ENCODE data around the gene INMT.

The INMT gene

DNA sequence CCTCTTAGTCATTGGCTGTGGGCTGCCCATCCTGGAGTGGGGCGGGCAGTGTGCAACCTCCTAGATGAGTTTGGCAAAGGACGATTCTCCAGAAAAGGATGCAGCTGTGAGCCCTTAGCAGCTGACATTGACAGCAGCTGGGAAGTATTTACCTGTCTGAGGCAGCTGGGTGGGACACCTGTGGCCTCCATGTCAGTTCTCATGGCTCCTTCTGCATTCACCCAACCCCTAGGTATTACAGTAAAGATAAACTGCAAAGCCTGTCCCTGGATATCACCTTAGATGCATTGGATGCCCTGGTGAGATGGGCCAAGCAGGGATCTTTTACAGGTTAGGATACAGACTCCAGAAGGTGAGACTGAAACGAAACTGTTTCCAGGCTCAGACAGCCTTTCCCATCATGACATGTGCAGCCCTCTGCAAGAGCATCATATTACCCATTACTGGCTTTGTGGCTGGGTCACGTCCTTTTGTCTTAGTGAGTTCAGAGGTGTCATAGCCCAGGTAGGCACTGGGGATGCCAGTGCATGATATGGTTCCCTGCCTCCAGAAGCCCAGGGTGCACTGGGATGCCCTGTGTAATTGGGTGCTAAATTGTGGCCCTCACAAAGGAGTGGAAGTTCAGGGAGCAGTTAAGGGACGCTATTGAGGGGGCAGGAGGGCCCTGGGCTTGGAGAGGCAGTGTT, 48.2 kb downstream of the INMT start:
- no peaks in the 10 kb centered on the region for H3K9me3 ChIP-seq (ENCODE audit: control insufficient read depth, insufficient read depth, low read length)
- H3K4me3 ChIP-seq (ENCODE audit: low read depth, low read length): no peak overlapping the region
- H3K27me3 ChIP-seq (ENCODE audit: control insufficient read depth, insufficient read depth, low read length): no peaks in the 10 kb centered on the region
- H3K36me3 ChIP-seq (ENCODE audit: control insufficient read depth, insufficient read depth, low read length): no peaks in the 10 kb centered on the region
- H3K9ac ChIP-seq (ENCODE audit: low read depth, low read length): no peak overlapping the region
- no peak overlapping the region for H3K27ac ChIP-seq (ENCODE audit: low read depth, low read length)
- no peaks in the 10 kb centered on the region for H3K4me1 ChIP-seq (ENCODE audit: control insufficient read depth, insufficient read depth, low read length)

DNA sequence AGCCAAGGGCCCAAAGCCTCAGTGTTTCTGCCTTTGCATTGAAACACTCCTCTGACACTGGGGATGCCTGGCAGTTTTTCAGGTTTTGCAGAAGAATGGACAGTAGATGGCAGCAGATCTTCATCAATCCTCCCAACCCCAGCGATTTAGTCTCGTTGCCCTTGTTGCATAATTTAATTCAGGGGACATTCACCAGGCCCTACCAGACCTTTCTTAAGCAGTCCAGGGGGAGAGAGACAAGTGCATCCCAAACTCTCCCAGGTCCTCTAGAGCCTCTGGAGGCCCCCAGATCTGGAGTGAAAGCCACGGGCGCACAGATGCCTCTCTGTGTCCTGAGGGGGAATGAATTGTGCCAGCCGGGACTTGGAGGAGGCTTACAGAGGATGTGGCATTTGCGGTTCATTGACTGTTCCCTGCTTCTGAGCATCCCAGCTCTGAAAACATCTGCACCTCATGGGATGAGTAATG, 48.9 kb downstream of the INMT start:
- Histone ChIP-seq H3K27me3 (ENCODE audit: control insufficient read depth, insufficient read depth, low read length) (no peaks in the 10 kb centered on the region), H3K36me3 (ENCODE audit: control insufficient read depth, insufficient read depth, low read length) (no peaks in the 10 kb centered on the region), H3K9ac (ENCODE audit: low read depth, low read length) (no peak overlapping the region), H3K9me3 (ENCODE audit: control insufficient read depth, insufficient read depth, low read length) (no peaks in the 10 kb centered on the region), H3K27ac (ENCODE audit: low read depth, low read length) (no peak overlapping the region), H3K4me3 (ENCODE audit: low read depth, low read length) (no peak overlapping the region), H3K4me1 (ENCODE audit: control insufficient read depth, insufficient read depth, low read length) (no peaks in the 10 kb centered on the region)

DNA sequence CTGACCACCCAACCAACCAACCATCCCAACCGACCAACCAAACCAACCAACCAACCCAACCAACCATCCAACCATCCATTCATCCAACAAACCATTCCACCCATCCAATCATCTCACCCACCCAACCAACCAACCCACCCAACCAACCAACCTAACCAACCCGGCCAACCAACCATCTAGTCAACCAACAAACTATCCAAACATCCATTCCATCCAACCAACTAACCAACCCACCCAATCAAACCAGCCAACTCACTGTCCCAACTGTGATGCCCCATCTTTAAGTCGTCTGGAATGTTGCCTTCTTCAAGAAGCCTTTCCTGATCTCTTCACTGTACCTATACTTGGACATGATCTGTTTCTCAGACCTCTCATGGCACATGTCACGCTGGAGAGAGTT, 50.9 kb downstream of the INMT start:
- Histone ChIP-seq H3K9ac (ENCODE audit: low read depth, low read length) (no peak overlapping the region), H3K4me3 (ENCODE audit: low read depth, low read length) (no peak overlapping the region), H3K27me3 (ENCODE audit: control insufficient read depth, insufficient read depth, low read length) (no peaks in the 10 kb centered on the region), H3K36me3 (ENCODE audit: control insufficient read depth, insufficient read depth, low read length) (no peaks in the 10 kb centered on the region), H3K9me3 (ENCODE audit: control insufficient read depth, insufficient read depth, low read length) (no peaks in the 10 kb centered on the region), H3K27ac (ENCODE audit: low read depth, low read length) (no peak overlapping the region), H3K4me1 (ENCODE audit: control insufficient read depth, insufficient read depth, low read length) (no peaks in the 10 kb centered on the region)

DNA sequence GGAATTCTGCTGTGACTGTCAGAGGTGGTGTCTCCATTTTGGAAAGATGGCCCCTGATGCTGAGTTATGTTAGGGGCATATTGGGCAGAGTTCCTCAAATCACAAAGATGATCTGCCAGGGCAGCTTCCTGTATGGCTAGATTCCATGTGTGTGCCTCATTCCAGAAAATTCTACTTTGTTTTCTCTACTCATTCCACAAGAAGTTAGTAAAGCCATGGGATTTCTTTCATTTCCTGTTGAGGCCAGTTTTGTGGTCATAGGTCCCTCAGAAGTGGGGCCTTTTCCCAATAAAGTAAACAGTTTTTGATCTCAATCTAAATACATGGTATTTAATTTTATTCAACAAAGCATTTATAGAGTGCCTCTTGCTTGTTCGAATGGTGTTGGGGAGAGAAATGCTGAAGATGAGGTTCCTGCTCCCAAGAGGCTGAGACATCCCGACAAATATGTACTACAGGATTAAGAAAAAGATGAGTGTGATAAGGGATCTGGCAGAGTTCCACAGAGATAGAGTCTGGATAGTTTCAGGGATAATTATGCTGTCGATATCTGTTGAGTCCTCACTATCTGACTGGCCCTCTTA, 52.2 kb downstream of the INMT start:
- no peaks in the 10 kb centered on the region for H3K27me3 ChIP-seq (ENCODE audit: control insufficient read depth, insufficient read depth, low read length)
- no peak overlapping the region for H3K27ac ChIP-seq (ENCODE audit: low read depth, low read length)
- H3K9me3 ChIP-seq (ENCODE audit: control insufficient read depth, insufficient read depth, low read length): no peaks in the 10 kb centered on the region
- H3K4me3 ChIP-seq (ENCODE audit: low read depth, low read length): no peak overlapping the region
- H3K9ac ChIP-seq (ENCODE audit: low read depth, low read length): no peak overlapping the region
- H3K4me1 ChIP-seq (ENCODE audit: control insufficient read depth, insufficient read depth, low read length): no peaks in the 10 kb centered on the region
- H3K36me3 ChIP-seq (ENCODE audit: control insufficient read depth, insufficient read depth, low read length): no peaks in the 10 kb centered on the region

DNA sequence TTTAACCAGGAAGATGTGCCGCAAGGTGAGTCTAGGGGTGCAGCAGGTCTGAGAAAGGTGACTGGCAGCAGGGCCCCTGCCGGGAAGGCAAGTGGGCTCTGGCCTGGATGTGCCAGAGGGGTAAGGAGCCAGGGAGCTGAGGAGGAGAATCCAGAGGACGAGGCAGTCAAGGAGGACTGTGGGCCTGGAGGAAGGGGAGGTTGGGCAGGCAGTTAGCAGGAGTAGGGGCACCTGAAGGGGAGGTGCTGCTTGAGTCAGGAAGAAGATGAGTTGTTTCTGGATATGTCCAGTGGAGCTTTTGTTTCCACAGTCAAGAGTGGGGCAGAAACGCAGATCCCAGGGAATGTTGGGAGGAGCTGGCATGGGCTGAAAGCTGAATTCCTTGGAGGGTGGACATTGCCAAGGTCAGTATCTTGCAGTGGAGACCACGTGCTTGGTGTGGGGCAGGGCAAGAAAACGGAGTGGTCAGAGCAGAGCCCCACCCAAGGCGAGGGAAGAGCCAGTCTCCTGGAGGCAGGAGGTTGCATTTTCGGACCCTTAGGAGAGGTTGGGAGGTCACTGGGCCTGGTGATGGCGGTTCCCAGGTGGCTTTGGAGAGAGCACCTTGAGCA, 53.3 kb downstream of the INMT start:
- Histone ChIP-seq H3K27me3 (ENCODE audit: control insufficient read depth, insufficient read depth, low read length) (no peaks in the 10 kb centered on the region), H3K27ac (ENCODE audit: low read depth, low read length) (no peak overlapping the region), H3K9me3 (ENCODE audit: control insufficient read depth, insufficient read depth, low read length) (no peaks in the 10 kb centered on the region), H3K4me1 (ENCODE audit: control insufficient read depth, insufficient read depth, low read length) (no peaks in the 10 kb centered on the region), H3K36me3 (ENCODE audit: control insufficient read depth, insufficient read depth, low read length) (no peaks in the 10 kb centered on the region), H3K4me3 (ENCODE audit: low read depth, low read length) (no peak overlapping the region), H3K9ac (ENCODE audit: low read depth, low read length) (no peak overlapping the region)

DNA sequence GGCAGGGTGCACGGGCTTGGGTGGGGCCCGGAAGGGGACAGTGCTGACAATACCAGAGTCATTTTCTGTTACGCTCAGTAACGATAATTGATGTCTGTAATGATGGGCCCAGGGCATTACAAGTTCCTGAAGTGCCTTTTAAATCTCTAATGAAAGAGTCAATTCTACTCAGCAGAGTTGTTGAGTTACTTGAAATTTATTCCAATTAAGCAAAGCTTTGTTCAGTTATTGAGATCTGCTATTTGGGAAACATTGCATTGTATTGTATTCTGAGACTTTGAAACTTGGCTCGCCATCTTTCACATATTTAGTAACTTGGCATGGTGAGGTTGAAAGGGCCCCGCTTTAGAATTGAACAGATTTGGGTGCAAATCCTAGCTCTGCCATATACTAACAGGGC, 54.0 kb downstream of the INMT start:
- no peaks in the 10 kb centered on the region for H3K4me1 ChIP-seq (ENCODE audit: control insufficient read depth, insufficient read depth, low read length)
- no peaks in the 10 kb centered on the region for H3K9me3 ChIP-seq (ENCODE audit: control insufficient read depth, insufficient read depth, low read length)
- H3K36me3 ChIP-seq (ENCODE audit: control insufficient read depth, insufficient read depth, low read length): no peaks in the 10 kb centered on the region

More for the DNA sequence above, 54.0 kb downstream of the INMT start:
- H3K9ac ChIP-seq (ENCODE audit: low read depth, low read length): no peak overlapping the region
- no peaks in the 10 kb centered on the region for H3K27me3 ChIP-seq (ENCODE audit: control insufficient read depth, insufficient read depth, low read length)
- H3K27ac ChIP-seq (ENCODE audit: low read depth, low read length): no peak overlapping the region
- H3K4me3 ChIP-seq (ENCODE audit: low read depth, low read length): no peak overlapping the region

Measured in HUES48 (cell line).